Breast epithelium (tissue), 3 donors: ENCODE data around the gene HTR2A.

Experiments used
- CTCF ChIP-seq, 3 donors: fragments of 450-650 bp; IDR thresholded peaks; one replicate each; pipeline ENCODE4 v1.5.1; 2016 to 2017; ENCODE audit warnings: antibody characterized with exemption in 3 of 3, mild to moderate bottlenecking in 3 of 3, moderate library complexity in 3 of 3
- POLR2A ChIP-seq: fragments of 450-650 bp; IDR thresholded peaks from one replicate; pipeline ENCODE4 v1.6.1; 2016; ENCODE audit warnings: antibody characterized with exemption, mild to moderate bottlenecking, moderate library complexity
- POLR2AphosphoS5 ChIP-seq, 3 donors: sonication (generic); formaldehyde crosslinking; IDR thresholded peaks; one replicate each; pipeline ENCODE4 v1.6.1; 2017; ENCODE audit warnings: antibody characterized with exemption in 3 of 3

- TF ChIP-seq CTCF (IDR thresholded peaks at IDR 0.05) (no peak), POLR2A (no peak), POLR2AphosphoS5 (IDR thresholded peaks at IDR 0.05) (no peak)
Measured at GRCh38 chr13:46894568-46894967, 2.3 kb downstream of the HTR2A start.
